GM18498 (cell line): ENCODE data around the gene BATF2.
A peak's percentile ranks its signal among the peaks of the same experiment; 100 is the strongest.
"Not testable (repeated sequence)": the region's sequence is repeated elsewhere in the genome, so short reads cannot be mapped to it uniquely, and the experiment has no call there.

Experiments
- ATAC-seq: cut with Tn5 transposase; IDR thresholded peaks from one replicate; pipeline ENCODE4 v1.9.1; 2021; ENCODE audit warnings: mild to moderate bottlenecking, moderate library complexity; ENCODE audit not compliant: unreplicated experiment

BATF2 gene, protein sequence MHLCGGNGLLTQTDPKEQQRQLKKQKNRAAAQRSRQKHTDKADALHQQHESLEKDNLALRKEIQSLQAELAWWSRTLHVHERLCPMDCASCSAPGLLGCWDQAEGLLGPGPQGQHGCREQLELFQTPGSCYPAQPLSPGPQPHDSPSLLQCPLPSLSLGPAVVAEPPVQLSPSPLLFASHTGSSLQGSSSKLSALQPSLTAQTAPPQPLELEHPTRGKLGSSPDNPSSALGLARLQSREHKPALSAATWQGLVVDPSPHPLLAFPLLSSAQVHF

GRCh38 chr11:64996710-64997380 lies at the start of gene BATF2:
BATF2 (minus strand) TSS chr11:64996971; CDS start chr11:64996914, 57 bp downstream.
- no peak for ATAC-seq

GRCh38 chr11:65045728-65046127 lies 49.0 kb upstream of the BATF2 start:
- ATAC-seq, result no peak

GRCh38 chr11:65045061-65045460 lies 48.3 kb upstream of the BATF2 start:
- no peak for ATAC-seq

GRCh38 chr11:65043881-65044501 lies 47.2 kb upstream of the BATF2 start:
- ATAC-seq, result no peak

DNA sequence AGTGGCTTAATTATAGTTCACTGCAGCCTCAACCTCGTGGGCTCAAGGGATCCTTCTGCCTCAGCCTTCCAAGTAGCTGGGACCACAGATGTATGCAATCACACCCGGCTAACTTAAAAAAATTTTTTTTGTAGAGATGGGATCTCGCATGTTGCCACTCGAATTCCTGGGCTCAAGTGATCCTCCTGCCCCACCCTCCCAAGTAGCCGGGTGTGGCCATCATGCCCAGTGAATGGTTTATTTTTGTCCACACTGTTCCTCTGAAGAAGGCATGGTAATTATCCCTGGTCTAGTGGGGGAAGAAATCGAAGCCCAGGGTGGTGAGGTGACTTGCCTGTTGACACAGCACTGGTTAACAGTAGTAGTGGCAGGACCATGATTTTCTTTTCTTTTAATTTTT lies 46.1 kb upstream of the BATF2 start:
- no peak for ATAC-seq

DNA sequence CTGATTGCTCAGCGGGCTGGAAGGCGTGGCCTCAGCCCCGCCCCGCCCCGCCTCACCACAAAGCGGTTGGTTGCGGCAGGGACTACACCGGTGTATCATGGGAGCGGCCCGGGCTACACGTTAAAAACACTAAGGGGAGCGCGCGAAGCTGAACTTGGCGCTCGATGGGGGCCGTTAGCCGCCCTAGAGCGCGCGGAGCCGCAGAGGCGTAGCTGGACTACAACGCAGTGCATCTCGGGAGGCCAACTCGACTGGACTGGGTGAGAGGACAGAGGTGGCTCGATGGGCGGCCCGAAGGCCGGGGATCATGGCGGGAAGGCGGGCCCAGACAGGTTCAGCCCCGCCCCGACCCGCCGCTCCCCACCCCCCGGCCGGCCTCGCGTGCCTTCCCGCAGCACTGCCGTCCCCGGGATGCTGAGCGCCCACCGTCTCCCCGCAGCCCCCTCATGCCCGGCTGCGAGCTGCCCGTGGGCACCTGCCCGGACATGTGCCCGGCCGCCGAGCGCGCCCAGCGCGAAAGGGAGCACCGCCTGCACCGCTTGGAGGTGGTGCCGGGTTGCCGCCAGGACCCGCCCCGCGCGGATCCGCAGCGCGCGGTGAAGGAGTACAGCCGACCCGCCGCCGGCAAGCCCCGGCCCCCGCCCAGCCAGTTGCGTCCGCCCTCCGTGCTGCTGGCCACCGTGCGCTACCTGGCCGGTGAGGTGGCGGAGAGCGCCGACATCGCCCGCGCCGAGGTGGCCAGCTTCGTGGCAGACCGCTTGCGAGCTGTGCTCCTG lies 44.3 kb upstream of the BATF2 start, which contains the start of gene SAC3D1:
Gene SAC3D1 (plus strand): TSS at position 364 of the 776 bp plus-strand sequence. CDS start 83 bp downstream, at position 447.
- ATAC-seq, result peak; percentile 89

DNA sequence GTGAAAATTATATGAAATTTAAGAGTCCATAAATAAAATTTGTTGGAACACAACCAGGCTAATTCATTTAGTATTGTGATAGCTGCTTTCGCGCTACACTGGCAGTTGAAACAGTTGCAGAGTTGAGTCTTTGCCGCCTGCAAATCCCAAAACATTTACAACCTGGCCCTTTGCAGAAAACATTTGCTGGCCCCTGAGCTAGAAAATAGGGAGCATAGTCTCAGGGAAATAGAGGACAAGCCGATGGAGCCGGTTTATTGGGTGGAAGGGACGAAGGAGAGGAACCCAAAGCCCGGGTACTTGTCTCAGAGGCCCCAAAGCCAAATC lies 43.7 kb upstream of the BATF2 start:
- no peak for ATAC-seq

DNA sequence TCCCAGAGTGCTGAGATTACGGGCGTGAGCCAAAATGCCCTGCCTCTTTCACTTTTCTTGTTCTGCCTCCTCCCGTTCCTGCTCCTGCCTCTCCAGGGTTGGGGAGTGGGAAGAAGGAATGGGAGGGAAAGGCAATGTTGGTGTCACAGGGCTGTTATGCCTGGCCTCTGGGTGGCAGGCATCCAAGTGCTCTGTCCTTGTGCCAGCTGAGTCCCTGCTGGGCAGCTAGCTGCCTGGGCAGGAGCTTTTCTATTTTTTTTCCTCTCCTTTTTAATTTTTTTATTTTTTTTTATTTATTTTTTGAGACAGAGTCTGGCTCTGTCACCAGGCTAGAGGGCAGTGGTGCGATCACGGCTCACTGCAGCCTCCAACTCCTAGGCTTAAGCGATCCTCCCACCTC lies 40.2 kb upstream of the BATF2 start:
- ATAC-seq, result no peak

DNA sequence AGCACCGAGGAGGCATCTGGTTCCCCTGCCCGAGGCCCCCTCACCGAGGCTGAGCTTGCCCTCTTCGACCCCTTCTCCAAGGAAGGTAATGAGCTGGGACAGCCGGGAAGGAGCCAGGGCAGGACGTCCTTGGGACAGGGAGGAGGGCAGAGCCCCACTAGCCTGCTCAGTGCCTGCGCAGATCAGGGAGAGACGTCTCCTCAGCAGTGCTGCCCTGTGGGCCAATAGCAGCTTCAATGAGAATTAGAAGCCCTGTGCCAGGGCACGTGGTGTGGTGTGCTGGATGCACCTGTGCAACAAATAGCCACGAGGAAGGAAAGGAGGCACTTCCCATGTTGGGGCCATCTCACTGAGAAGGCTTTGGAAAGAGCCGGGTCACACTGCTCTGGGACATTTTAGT lies 38.8 kb upstream of the BATF2 start:
- no peak for ATAC-seq

DNA sequence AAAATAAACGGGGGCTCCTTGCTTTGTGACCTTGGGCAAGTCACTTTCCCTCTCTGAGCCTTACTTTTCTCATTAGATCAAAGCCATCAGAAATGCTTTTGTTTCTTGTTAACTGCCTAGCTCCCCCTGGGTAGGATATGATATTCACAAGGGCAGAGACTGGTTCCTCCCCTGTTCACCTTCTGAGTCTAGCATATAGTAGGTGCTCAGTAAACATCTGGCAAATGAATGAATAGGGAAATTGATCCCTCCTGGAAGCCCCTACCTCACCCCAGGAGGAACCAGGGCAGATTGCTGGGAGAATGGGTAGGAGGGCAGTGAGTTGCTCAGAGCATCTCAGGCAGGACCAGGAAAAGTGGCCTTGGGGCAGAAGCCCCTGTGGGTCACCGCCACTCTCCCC lies 37.7 kb upstream of the BATF2 start:
- no peak for ATAC-seq

- no peak for ATAC-seq
These were observed 35.4 kb upstream of the BATF2 start for GRCh38 chr11:65032216-65032615.

DNA sequence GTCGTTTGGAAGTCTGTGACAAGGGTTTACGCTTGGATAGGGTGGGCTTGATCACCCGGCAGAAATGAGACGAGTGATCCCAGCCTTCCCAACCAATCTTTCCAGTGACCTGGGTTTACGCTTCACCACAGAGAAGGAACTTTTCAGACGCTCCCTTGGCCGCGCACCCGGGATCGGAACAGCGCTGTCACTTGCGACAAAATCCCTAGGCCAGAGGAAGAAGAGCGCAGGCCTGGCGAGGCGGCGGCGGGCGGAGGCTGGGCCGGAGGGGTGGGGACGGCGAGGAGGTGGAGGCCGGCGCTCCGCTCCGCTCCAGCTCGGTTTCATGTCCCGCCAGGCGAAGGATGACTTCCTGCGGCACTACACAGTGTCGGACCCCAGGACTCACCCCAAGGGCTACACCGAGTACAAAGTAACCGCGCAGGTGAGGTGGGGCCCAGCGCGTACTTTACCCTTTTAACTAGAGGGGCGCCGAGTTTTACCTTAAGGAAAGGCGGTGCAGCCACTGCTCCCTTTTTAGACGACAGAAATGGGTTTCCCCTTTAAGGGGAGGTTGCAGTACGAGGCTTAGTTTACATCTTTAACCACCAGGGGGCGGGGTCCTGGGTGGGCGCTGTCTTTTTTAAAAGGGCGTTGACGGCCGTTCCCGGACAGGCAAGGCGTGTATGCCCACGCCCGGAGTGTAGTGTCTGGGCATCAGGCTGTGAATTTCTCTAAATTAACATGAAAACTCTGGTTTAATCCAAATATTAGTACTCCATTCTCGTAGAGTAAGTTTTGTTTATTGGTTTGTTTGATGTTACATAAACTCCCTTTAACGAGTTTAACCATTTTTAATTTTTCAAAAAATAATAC lies 30.7 kb upstream of the BATF2 start, which contains the start of gene SNX15:
Gene SNX15 (plus strand): TSS at position 227 of the 855 bp plus-strand sequence. CDS start 99 bp downstream, at position 326.
- peak; percentile 84 for ATAC-seq

DNA sequence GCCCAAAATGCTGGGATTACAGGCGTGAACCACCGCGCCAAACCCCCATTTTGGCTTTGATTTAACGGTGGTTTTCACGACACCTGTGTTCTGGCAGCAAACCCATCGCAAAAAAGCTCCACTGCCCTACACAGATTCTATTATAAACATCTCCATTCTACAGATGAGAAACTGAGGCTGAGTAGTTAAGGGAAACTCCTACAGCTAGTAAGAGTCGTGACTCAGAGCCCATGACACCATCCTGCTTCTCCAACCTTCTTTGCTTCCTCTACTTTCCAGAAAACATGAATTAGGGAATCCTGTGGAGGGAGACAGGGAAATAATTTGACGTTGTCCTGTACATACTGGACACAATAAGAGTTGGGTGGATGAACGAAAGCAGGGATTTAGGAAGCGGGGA lies 30.0 kb upstream of the BATF2 start:
- ATAC-seq, result no peak

- ATAC-seq, result not testable (repeated sequence)
These were observed 26.7 kb upstream of the BATF2 start for GRCh38 chr11:65023502-65023901.

GRCh38 chr11:65021509-65021908 lies 24.7 kb upstream of the BATF2 start:
- ATAC-seq, result no peak

DNA sequence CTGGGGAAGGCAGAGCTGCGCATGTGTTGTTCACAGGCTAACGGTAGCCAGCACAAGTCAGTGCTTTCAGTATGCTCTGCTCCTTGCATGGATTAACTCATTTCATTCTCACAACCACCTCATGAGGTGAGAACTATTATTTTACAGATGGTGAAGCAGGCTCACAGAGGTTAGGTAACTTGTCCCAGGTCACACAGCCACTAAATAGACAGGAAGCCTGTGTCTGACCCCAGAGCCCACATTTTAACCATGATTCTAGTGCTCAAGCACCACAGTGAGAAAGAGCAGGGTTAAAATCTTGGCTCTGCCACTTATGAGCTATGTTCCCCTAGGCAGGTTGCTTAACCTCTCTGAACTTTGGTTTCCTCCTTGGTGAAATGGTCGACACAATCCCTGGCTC lies 24.2 kb upstream of the BATF2 start:
- ATAC-seq, result no peak

DNA sequence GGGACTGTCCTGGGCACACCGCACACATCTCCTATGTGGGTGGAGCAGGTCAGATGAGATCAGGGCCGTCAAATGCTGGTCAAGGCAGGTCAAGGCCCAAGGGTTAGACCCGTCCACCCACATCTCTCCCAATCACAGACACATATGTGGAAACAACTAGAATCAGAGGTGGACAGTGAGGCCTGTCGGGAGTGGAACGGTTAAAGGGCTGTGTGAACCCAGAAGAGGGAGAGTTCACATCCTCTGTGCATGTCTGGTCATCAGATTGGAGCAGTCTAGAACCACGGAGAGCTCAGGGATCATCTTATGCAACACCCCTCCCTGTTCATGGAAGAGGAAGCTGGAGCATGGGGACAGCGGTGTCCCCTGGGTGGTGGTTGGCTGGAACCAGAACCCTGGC lies 23.1 kb upstream of the BATF2 start:
- ATAC-seq, result no peak

- ATAC-seq, result no peak
These were observed 21.2 kb upstream of the BATF2 start for GRCh38 chr11:65017937-65018336.

DNA sequence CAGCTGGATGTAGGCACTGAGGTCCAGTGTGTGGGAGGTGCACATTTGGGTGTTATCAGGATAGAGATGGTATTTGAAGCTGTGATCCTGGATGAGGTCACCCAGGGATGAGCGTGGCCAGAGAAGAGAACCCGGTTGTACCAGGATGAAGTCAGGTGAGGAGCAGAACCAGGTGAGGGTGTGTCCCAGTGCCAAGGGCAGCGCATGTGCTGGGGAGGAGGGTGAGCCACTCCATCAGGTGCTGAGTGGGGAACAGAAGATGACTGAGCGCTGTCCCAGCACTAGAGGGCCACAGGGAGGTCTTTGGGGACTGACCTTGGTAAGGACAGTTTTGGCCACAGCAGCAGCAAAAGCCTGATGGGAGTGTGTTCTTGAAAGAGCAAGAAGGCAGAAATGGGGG lies 19.9 kb upstream of the BATF2 start:
- ATAC-seq, result no peak

DNA sequence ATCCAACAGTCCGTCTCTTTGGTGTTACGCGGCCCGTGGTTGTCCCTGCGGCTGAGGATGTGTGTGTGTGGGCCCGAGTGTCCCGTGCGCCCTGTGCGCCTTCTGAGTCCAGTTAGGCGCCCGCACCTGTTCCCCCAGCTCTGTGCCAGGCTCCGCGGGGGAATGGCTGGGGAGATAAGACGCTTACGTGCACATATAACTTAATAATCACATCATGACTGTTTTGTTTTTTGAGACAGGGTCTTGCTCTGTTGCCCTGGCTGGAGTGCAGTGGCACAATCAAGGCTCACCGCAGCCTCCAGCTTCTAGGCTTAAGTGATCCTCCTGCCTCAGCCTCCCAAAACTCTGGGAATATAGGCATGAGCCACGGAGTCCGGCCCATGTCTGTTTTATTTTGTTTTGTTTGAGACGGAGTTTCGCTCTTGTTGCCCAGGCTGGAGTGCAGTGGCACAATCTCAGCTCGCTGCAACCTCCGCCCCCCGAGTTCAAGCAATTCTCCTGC lies 18.0 kb upstream of the BATF2 start:
- no peak for ATAC-seq
